HEK293 (cell line): Measurements from ENCODE around the gene DDX18.

Source experiments
- CTCF ChIP-seq: fragments of 450-650 bp; formaldehyde crosslinking; IDR thresholded peaks from 2 replicates; pipeline ENCODE4 v1.5.1; 2016; ENCODE audit warnings: missing biosample characterization, missing genetic modification characterization
- REST ChIP-seq: fragments of 450-650 bp; formaldehyde crosslinking; IDR thresholded peaks from 2 replicates; pipeline ENCODE4 v1.5.1; 2016; ENCODE audit warnings: missing biosample characterization, missing genetic modification characterization
- SALL2 ChIP-seq: fragments of 450-650 bp; formaldehyde crosslinking; IDR thresholded peaks from 2 replicates; pipeline ENCODE4 v1.5.0; 2017; ENCODE audit warnings: missing biosample characterization, mild to moderate bottlenecking, missing genetic modification characterization, borderline replicate concordance
- TRIM28 ChIP-seq: IDR thresholded peaks from 2 replicates; pipeline ENCODE4 v1.6.1; 2011; ENCODE audit warnings: low read length, control low read depth, borderline replicate concordance
- ZBTB10 ChIP-seq: fragments of 450-650 bp; formaldehyde crosslinking; IDR thresholded peaks from 2 replicates; pipeline ENCODE4 v1.5.1; 2016; ENCODE audit warnings: missing biosample characterization, missing genetic modification characterization
- ZBTB48 ChIP-seq: fragments of 450-650 bp; formaldehyde crosslinking; IDR thresholded peaks from 2 replicates; pipeline ENCODE4 v1.5.1; 2016; ENCODE audit warnings: missing biosample characterization, missing genetic modification characterization
- ZNF350 ChIP-seq: fragments of 450-650 bp; formaldehyde crosslinking; IDR thresholded peaks from 2 replicates; pipeline ENCODE4 v1.5.0; 2017; ENCODE audit warnings: missing biosample characterization, mild to moderate bottlenecking, missing genetic modification characterization
- ZNF549 ChIP-seq: fragments of 450-650 bp; IDR thresholded peaks from 2 replicates; pipeline ENCODE4 v1.5.1; 2018; ENCODE audit warnings: missing biosample characterization, missing genetic modification characterization, mild to moderate bottlenecking, inconsistent platforms, moderate library complexity
- ZNF571 ChIP-seq: fragments of 450-650 bp; formaldehyde crosslinking; IDR thresholded peaks from 2 replicates; pipeline ENCODE4 v1.5.0; 2017; ENCODE audit warnings: missing biosample characterization, missing genetic modification characterization
- ZNF626 ChIP-seq: fragments of 450-650 bp; sonication (Bioruptor Pico); formaldehyde crosslinking; IDR thresholded peaks from 2 replicates; pipeline ENCODE4 v1.5.1; 2018; ENCODE audit warnings: missing biosample characterization, missing genetic modification characterization, inconsistent platforms

GRCh38 chr2:117845304-117845703 lies 30.8 kb downstream of the DDX18 start:
- TF ChIP-seq ZBTB10 (no peak), SALL2 (tag by site-specific recombination) (no peak), REST (tag by site-specific recombination) (no peak), CTCF (tag by site-specific recombination) (no peak), ZNF571 (no peak), ZBTB48 (tag by site-specific recombination) (no peak), ZNF350 (tag by site-specific recombination) (no peak), TRIM28 (no peak), ZNF626 (no peak), ZNF549 (tag by site-specific recombination) (no peak)
